Adrenal gland (tissue), 12 donors: ENCODE measurements around the gene IL20RA. TPM values are rescaled to one million over a fixed set of nuclear protein-coding genes. Genes with fewer than 3 reads are reported as not detected.

Source experiments
- DNase-seq, 7 donors: peaks; one replicate each; pipeline ENCODE4 v3.0.0-alpha.2; 2019 to 2020
- H3K27ac ChIP-seq, 5 donors: fragments of 200-600 bp; sonication (generic) in 4 of 5; 1 replicate in 3 of 5; 2 replicates in 2 of 5; pipeline versions ENCODE4 v1.5.1 to v1.8.0; 2016 to 2020; ENCODE audit warnings: mild to moderate bottlenecking in 1 of 5
- H3K27me3 ChIP-seq: fragments of 200-600 bp; 2 replicates; pipeline ENCODE4 v1.8.0; 2021
- H3K36me3 ChIP-seq, 2 donors: fragments of 200-600 bp; replicated peaks in 1 of 2; 1 replicate in 1 of 2; 2 replicates in 1 of 2; pipeline versions ENCODE4 v1.5.1 to v1.8.0; 2018 to 2022
- H3K4me1 ChIP-seq, 2 donors: fragments of 200-600 bp; replicated peaks in 1 of 2; 1 replicate in 1 of 2; 2 replicates in 1 of 2; pipeline versions ENCODE4 v1.5.1 to v1.8.0; 2018 to 2021
- H3K4me3 ChIP-seq, 4 donors: fragments of 200-600 bp; sonication (generic) in 3 of 4; one replicate each; pipeline ENCODE4 v1.5.1; 2016 to 2018
- H3K9me3 ChIP-seq, 3 donors: fragments of 200-600 bp; sonication (generic) in 1 of 3; replicated peaks in 1 of 3; 1 replicate in 2 of 3; 2 replicates in 1 of 3; pipeline versions ENCODE4 v1.5.1 to v1.8.0; 2016 to 2021
- POLR2A ChIP-seq, 2 donors: fragments of 450-650 bp; IDR thresholded peaks; one replicate each; pipeline ENCODE4 v1.6.1; 2017; ENCODE audit warnings: antibody characterized with exemption in 2 of 2, mild to moderate bottlenecking in 2 of 2, moderate library complexity in 1 of 2
- WGBS, 4 donors: extraction: QIAGEN DNeasy Blood & Tissue Kit in 2 of 4; methylation state at CpG; one replicate each; pipeline versions ENCODE4 v1.1.5 to v1.1.7; 2013 to 2017; 5-methylcytosine and 5-hydroxymethylcytosine counted together
- intact Hi-C, 2 donors: fragments of 100-400 bp; cut with DNase I; formaldehyde crosslinking; loops; one replicate each; pipeline versions ENCODE4 v1.14.1 to v1.15.0; 2022 to 2023
- polyA plus RNA-seq, 3 donors: library from polyadenylated mRNA; stranded (reverse); fragments of 200-250 nt in 2 of 3; fragments of 350-450 nt in 1 of 3; fragmentation: Illumina TruSeq in 1 of 3; extraction: RNeasy Lipid Tissue Mini Kit (QIAGEN cat#74804) in 1 of 3; gene quantifications; one replicate each; pipeline ENCODE4 v1.2.3, GENCODE V29; 2013 to 2014
- total RNA-seq, 9 donors: library from RNA; depleted of rRNA in 4 of 9; stranded (reverse); fragments of >200 nt in 4 of 9; fragments of 120-200 nt in 1 of 9; fragmentation: NEBNext Ultra II Directional in 1 of 9; extraction: Animal tissue kit (Norgen Biotek cat#: 25700) in 1 of 9; gene quantifications; one replicate each; pipeline versions ENCODE4 v1.1.0 to v1.2.4, GENCODE V29; 2013 to 2023
- TF ChIP-seq, protein P1 (sequence below), 6 experiments: fragments of 450-650 bp in 4 of 6; fragments of 200-600 bp in 2 of 6; sonication (generic) in 1 of 6; IDR thresholded peaks; 1 replicate in 5 of 6; 2 replicates in 1 of 6; pipeline versions ENCODE4 v1.5.1 to v1.8.0; 2016 to 2021; ENCODE audit warnings: antibody characterized with exemption in 6 of 6, mild to moderate bottlenecking in 2 of 6, moderate library complexity in 1 of 6
- donor health status: healthy with polysubstance abuse.
- donor health status: Bipolar disorder and iron deficiency.
- donor health status: DM: yes; HTN: yes; CAD: no.
- donor health status: DM: no; HTN: no; CAD: no.
- donor health status: DM: no; HTN: no; CAD: no.
- donor health status: DM: yes; HTN: yes; CAD: no.

Gene IL20RA
- total and polyA plus RNA-seq, 12 donors, result 6.6 to 23.5 (median 12.7) TPM

- peaks cover 4 to 10% of the 10 kb centered on the region in 2 donors for H3K4me1 ChIP-seq
- TF ChIP-seq, protein P1, sequence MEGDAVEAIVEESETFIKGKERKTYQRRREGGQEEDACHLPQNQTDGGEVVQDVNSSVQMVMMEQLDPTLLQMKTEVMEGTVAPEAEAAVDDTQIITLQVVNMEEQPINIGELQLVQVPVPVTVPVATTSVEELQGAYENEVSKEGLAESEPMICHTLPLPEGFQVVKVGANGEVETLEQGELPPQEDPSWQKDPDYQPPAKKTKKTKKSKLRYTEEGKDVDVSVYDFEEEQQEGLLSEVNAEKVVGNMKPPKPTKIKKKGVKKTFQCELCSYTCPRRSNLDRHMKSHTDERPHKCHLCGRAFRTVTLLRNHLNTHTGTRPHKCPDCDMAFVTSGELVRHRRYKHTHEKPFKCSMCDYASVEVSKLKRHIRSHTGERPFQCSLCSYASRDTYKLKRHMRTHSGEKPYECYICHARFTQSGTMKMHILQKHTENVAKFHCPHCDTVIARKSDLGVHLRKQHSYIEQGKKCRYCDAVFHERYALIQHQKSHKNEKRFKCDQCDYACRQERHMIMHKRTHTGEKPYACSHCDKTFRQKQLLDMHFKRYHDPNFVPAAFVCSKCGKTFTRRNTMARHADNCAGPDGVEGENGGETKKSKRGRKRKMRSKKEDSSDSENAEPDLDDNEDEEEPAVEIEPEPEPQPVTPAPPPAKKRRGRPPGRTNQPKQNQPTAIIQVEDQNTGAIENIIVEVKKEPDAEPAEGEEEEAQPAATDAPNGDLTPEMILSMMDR (IDR thresholded peaks at IDR 0.05), result no peak
- no peaks in the 10 kb centered on the region for H3K9me3 ChIP-seq
- DNase-seq, result no peak
- intact Hi-C loops, result no loop called here
- H3K27me3 ChIP-seq, result peaks cover 25% of the 10 kb centered on the region
- no peak overlapping the region for H3K4me3 ChIP-seq
- H3K36me3 ChIP-seq, result no peaks in the 10 kb centered on the region
- 72 to 81% (median 73%) methylated on average over 4 of the region's 4 CpGs for WGBS, 4 donors
- no peak overlapping the region for H3K27ac ChIP-seq
Measured at GRCh38 chr6:136987526-136987925, 57.2 kb downstream of the IL20RA start.

DNA sequence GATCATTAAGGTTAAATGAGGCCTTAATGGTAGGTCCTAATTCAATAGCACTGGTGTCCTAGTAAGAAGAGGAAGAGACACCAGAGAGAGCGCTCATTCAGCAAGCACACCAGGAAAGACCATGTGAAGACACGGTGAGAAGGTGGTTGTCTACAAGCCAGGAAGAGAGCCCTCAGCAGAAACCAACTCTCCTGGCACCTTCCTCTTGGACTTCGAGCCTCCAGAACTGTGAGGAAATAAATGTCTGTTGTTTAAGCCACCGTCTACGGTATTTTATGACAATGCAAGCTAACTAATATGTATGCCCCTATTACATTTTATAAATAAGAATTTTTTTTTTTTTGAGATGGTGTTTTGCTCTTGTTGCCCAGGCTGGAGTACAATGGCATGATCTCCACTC, 59.3 kb downstream of the IL20RA start:
- Histone ChIP-seq H3K36me3 (no peaks in the 10 kb centered on the region), H3K4me1 (peaks cover 4 to 9% of the 10 kb centered on the region in 2 donors), H3K27me3 (peaks cover 18% of the 10 kb centered on the region), H3K9me3 (no peaks in the 10 kb centered on the region), H3K27ac (no peak overlapping the region), H3K4me3 (no peak overlapping the region)
- TF ChIP-seq, protein P1 (IDR thresholded peaks at IDR 0.05), result no peak
- no peak for TF ChIP-seq POLR2A (IDR thresholded peaks at IDR 0.05)
- intact Hi-C loops, result no loop called here
- no peak for DNase-seq
- 94 to 96% (median 95%) methylated on average over 5 of the region's 5 CpGs for WGBS, 4 donors

DNA sequence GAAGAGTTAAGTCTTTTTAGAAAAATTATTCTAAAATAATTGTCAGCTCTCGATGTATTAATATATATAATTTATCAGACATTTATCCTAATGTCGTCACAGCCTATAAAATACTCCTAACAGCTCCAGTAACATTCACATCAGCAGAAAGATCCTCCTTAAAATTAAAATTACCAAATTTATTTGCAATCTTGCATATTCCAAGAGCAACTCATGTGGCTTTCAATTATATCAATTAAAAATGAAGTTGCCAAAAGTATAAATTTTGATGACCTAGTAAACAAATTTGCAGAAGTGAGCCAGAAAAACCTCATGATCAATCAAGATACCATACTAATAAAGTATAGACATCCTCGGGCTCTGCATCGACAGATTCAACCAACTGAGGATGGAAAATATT, 60.2 kb downstream of the IL20RA start:
- H3K27ac ChIP-seq, result no peak overlapping the region
- intact Hi-C loops, result no loop called here
- TF ChIP-seq, protein P1 (IDR thresholded peaks at IDR 0.05), result no peak
- TF ChIP-seq POLR2A (IDR thresholded peaks at IDR 0.05), result no peak
- WGBS, 4 donors, result 81 to 95% (median 90%) methylated on average over 4 of the region's 4 CpGs
- H3K36me3 ChIP-seq, result no peaks in the 10 kb centered on the region
- H3K4me3 ChIP-seq, result no peak overlapping the region
- H3K9me3 ChIP-seq, result no peaks in the 10 kb centered on the region
- H3K4me1 ChIP-seq, result peaks cover under 1% of the 10 kb centered on the region in 2 donors
- H3K27me3 ChIP-seq, result peaks cover 10% of the 10 kb centered on the region
- DNase-seq, result no peak

- DNase-seq, result no peak
- Histone ChIP-seq H3K4me3 (no peak overlapping the region), H3K4me1 (no peaks in the 10 kb centered on the region), H3K9me3 (no peaks in the 10 kb centered on the region), H3K36me3 (no peaks in the 10 kb centered on the region), H3K27ac (no peak overlapping the region), H3K27me3 (peaks cover 12% of the 10 kb centered on the region)
- 67 to 83% (median 80%) methylated on average over 1 to 2 of the region's 2 CpGs for WGBS, 4 donors
- intact Hi-C loops, result no loop called here
- TF ChIP-seq, protein P1 (IDR thresholded peaks at IDR 0.05), result no peak
- no peak for TF ChIP-seq POLR2A (IDR thresholded peaks at IDR 0.05)
Measured at GRCh38 chr6:136983687-136984086, 61.1 kb downstream of the IL20RA start.
